LNCaP clone FGC (cell line): ENCODE results near the gene ADAMTS2.

Experiments used
- DNase-seq: peaks from one replicate; pipeline ENCODE4 v3.0.0-alpha.2; 2011; ENCODE audit warnings: low read depth
- H3K4me3 ChIP-seq: 2 replicates; pipeline ENCODE4 v1.5.1; 2011; ENCODE audit warnings: mild to moderate bottlenecking, low read depth, low read length, control low read depth
- TF ChIP-seq, protein P1 (sequence below): IDR thresholded peaks from 2 replicates; pipeline ENCODE4 v1.5.1; 2012; ENCODE audit warnings: mild to moderate bottlenecking; ENCODE audit not compliant: control insufficient read depth, insufficient read depth; ENCODE audit errors: extremely low read depth

ADAMTS2 gene

DNA sequence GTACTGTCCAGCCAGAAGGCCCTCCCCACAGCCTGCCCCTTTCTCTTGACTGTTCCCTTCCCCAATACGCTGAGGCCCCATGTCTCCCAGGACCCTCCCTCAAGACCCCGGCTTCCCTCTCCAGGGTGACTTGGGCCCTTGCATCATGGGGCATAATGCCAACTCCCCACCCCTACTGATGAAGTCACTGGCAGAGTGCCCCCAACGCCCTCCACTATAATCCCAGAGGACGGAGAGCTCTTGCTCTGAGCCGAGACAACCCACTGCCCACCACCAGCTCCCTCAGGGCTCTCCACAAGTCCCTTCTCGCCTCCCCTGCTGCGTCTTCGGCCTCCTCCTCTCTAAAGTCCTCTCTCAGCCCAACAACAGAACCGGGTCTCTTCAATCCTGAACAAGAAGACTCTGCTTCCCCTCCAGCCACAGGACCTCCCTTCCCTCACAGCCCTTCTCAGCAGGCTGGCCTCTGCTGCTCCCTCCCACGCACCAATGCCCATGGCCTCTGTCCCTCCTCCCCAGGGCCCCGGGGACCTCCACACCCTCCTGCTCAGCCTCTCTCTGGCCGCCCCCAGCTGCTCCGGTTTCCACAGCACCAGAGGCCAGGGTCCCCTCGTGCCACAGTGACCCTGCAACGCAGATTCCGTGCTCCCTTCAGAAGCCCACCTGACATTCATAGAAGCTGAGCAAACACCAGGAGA, 47.6 kb downstream of the ADAMTS2 start:
- no peak for DNase-seq
- TF ChIP-seq, protein P1, sequence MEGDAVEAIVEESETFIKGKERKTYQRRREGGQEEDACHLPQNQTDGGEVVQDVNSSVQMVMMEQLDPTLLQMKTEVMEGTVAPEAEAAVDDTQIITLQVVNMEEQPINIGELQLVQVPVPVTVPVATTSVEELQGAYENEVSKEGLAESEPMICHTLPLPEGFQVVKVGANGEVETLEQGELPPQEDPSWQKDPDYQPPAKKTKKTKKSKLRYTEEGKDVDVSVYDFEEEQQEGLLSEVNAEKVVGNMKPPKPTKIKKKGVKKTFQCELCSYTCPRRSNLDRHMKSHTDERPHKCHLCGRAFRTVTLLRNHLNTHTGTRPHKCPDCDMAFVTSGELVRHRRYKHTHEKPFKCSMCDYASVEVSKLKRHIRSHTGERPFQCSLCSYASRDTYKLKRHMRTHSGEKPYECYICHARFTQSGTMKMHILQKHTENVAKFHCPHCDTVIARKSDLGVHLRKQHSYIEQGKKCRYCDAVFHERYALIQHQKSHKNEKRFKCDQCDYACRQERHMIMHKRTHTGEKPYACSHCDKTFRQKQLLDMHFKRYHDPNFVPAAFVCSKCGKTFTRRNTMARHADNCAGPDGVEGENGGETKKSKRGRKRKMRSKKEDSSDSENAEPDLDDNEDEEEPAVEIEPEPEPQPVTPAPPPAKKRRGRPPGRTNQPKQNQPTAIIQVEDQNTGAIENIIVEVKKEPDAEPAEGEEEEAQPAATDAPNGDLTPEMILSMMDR: no peak

DNA sequence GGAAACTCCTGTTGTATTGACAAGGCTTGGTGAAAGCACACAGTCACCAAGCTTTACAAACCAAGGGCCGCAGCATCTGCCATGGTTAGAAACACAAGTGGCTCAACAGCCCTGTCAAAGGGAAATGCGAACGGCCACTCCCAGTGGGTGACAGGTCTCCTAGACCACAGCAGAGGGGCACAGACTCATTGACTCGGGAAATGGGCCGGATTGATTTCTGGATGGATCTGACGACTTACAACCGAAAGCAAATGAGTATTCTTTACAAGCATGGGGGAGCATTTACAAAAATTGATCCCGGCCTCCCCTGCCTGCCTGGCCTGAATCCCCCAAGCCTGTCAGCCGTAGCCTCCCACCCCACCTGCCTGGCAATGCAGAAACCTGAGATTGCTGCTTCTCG, 48.2 kb downstream of the ADAMTS2 start:
- H3K4me3 ChIP-seq: no peak overlapping the region
- TF ChIP-seq, protein P1: no peak
- no peak for DNase-seq

More for the DNA sequence above, 47.6 kb downstream of the ADAMTS2 start:
- no peak overlapping the region for H3K4me3 ChIP-seq

DNA sequence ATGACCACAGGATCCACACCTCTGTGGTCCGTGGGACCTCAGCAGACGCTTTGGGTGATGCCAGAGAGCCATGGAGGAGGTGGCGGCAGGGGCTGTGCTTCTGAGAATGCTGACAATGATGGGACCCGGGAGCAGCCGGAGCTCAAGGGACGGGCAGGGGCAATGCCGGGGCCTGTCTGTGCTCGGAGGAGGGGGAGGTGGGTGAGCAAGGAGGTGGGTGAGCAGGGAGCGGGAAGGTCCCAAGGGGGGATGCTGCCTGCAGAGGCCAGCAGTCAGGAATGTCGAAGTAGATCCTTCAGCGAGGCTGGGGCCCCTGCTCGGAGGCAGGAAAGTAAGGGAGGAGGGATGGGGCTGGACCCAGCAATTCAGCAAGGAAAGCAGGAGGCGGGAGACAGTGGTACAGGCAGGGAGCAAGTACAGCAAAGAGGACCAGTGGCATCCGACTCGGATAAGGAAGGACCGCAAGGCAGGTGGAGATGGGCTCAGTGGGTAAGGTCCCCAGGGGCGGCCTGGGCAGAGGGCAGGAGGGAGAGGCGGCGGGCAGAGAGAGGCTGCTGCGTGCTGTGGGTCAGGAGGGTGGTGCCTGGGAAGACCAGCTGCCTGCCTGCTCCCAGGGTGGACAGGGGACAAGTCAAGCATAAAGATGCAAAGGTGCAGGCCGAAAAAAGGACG, 49.0 kb downstream of the ADAMTS2 start:
- no peak overlapping the region for H3K4me3 ChIP-seq
- TF ChIP-seq, protein P1: no peak
- DNase-seq: no peak

DNA sequence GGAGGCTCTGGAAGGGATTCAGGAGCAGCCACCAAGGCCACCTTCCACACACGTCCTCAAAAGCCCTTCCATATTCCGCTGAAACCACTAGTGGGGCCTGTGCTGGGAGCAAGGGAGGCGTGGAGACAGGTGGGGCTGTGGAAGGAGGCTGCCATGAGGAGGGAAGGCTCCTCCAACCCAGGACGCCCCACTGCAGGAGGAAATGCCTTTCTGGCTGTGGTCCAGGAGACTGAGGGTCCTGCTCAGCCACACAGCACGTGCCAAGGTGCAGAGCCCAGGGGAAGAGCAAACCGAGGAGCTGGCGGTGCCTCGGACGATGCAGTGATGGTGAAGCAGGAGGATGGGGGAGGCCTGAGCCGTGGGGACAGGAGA, 49.5 kb downstream of the ADAMTS2 start:
- TF ChIP-seq, protein P1: no peak
- H3K4me3 ChIP-seq: no peak overlapping the region
- no peak for DNase-seq

DNA sequence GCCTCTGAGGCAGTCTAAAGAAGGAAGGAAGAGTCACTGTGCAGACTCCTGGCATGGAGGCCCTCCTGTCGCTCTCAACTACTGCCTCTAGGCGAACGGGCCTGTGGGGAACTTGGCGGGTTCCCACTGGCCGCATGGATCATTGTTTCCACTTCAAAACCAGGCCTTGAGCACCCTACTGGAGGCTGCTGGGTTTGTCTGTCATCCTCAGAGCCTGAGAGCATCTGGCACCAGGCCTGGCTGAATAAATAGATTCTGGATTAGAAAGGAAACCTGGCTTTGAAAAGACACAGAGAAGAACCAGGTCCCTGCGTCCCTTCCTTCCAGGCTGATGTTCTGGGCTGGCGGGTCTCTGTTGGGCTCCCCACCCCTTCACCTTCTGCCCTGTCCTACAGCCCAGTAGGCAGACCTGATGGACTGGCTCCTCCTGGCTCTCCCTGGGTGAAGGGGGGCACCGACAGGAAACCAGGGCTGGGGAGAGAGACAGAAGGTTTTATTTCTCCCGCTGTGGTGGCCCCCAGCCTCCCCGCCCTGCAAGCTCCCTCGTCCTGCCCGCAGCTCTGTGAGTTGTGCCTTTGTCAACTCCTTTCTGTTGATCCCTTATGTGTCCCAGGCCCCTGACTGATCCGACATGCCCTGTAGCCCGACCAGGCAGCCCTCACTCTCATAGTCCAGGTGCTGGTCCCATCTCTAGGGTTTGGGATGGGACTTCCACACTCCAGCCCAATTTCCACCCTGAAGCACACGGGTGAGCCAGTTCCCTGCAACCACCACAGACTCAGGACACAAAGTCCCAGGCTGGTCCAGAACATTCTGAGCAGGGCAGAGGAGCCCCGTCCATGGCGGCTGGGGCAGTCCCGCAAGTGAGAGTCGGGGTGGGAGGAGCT, 50.1 kb downstream of the ADAMTS2 start:
- no peak overlapping the region for H3K4me3 ChIP-seq
- TF ChIP-seq, protein P1: no peak
- DNase-seq: no peak

DNA sequence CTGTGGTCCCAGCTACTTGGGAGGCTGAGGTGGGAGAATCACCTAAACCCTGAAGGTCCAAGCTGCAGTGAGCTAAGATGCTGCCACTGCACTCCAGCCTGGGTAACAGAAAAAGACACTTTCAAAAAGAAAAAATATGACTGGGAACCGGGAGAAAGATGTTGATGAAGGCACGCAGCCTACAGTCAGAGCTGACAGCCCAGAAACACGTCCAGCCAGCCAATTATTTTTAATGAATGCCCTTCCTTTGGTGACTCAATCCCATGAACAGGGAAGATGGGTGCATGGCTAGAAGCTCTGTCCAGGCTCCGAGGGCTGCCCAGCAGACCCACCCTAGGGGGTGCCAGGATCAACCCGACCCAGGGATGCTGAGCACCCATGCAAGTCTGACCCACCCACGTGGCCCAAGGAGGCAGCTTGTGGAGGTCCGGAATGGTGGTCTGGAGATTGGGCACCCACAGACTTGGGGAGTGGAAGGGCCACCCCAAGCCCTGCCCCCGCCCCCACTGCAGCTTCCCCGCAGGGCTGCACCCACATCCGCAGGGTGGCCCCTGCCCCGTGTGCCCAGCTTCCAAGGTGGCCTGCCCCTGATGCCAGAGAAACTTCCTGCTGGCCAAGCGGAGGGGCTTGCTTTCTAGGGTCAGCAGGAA, 51.0 kb downstream of the ADAMTS2 start:
- no peak overlapping the region for H3K4me3 ChIP-seq
- no peak for DNase-seq
- TF ChIP-seq, protein P1: no peak
